NCI-H2171 treated with DMSO at 0.1 percent for 48 hours (cell line): ENCODE data around the gene GNB5.
"Not testable (repeated sequence)": the region's sequence is repeated elsewhere in the genome, so short reads cannot be mapped to it uniquely, and the experiment has no call there.

ENCODE experiments used
- DNase-seq: peaks from one replicate; lab custom pipeline; 2025; lab: John Stamatoyannopoulos, UW

The GNB5 gene

GRCh38 chr15:52191207-52191606 lies at the start of gene GNB5:
GNB5 (minus strand) TSS chr15:52191392; CDS start chr15:52184676, 6,716 bp downstream.
- peak; percentile 91 for DNase-seq

GRCh38 chr15:52240166-52240565 lies 49.0 kb upstream of the GNB5 start:
- DNase-seq: no peak

- not testable (repeated sequence) for DNase-seq
These were observed 47.9 kb upstream of the GNB5 start for GRCh38 chr15:52238989-52239525.

- DNase-seq: no peak
These were observed 47.0 kb upstream of the GNB5 start for GRCh38 chr15:52238149-52238548.

DNA sequence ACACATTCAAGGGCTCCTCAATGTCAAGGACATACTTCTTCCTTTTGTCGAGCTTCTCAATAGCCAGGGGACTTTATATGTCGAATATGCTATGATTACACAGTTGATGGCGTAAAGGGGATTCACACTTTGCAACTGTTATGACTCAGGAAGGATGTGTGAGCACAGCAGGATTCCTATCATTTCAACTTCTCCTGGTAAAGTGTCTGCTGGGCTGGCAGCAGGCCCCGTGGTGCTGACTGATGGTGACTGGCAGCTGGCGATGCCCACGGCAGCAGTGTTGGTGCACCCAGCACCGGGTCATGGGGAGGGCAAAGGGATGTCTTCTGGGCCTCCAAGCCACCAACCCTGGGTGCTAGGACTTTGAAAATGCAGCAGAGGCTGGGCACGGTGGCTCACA lies 44.8 kb upstream of the GNB5 start:
- no peak for DNase-seq

GRCh38 chr15:52234596-52235541 lies 43.7 kb upstream of the GNB5 start:
- DNase-seq: no peak

DNA sequence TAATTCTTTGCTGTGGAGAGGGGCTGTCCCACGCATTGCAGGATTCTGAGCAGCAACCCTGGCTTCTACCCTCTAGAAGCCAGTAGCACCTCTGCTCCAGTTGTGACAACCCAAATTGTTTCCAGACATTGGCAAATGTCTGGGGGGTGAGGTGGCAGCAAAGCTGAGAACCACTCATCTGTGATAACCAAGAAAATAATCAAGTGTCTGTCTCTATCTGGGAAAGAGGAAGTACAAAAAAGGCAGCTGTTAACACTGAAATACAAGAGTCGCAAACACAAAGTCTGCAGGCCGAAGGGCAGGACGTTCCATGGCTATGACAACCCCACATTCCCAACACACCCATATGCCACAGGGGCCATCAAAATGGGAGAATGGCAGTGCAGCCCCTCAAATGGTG lies 42.2 kb upstream of the GNB5 start:
- DNase-seq: no peak

DNA sequence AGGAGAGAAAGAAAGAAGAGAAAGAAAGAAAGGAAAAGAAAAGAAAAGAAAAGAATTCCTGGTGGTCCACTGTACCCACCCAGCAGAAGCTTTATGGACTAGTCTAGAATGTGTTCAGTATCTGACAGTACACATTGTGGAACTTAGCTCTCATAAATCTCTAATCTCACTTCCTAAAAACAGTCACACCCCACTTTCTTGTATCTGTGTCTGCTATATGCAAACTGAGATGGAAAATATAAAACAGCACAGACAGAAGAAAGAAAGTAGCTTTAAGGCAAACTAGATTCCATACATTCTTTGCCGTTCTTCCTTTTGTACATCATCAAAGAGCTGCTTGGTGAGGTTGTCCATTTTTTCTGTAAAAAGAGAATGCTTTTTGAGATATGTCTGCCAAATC lies 41.1 kb upstream of the GNB5 start:
- no peak for DNase-seq

- no peak for DNase-seq
These were observed 38.9 kb upstream of the GNB5 start for GRCh38 chr15:52230073-52230472.

DNA sequence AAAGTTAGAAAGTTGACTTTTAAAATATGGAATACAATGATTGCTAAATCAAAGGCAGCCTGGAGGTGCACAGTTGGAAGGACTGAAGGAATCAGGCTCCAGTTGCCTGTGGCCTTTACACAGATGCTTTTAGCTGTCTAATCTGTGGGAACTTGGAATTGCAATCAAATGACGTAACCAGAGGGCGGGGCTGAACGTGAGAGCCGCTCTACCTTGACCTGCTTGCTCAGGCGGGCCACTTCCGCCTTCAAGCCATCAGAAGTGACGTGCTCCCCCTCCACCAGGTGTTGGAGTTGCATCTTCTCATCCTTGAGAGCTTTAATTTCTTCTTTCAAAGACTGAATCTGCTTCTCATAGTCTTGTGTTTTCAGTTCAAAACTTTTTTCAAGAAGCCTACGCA lies 37.7 kb upstream of the GNB5 start:
- no peak for DNase-seq

- DNase-seq: peak; percentile 66
These were observed 36.3 kb upstream of the GNB5 start for GRCh38 chr15:52227456-52227855.

DNA sequence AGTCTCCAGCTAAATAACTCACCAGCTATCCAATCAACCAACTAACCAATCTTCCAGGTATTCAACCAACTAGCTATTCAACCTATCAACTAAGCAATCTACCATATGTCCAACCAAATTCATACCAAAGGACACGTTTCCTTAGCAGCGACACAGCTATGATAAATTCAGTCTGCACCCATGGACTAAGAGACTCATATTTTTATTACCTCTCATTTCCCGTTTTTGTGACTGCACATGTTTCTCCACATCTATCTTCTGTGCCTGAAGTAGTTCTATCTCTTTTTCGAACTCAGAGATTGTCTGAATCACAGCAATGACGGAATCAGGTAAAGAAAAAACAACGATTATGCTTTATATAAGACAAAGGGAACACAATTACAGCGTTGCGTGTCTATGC lies 34.0 kb upstream of the GNB5 start:
- DNase-seq: no peak

DNA sequence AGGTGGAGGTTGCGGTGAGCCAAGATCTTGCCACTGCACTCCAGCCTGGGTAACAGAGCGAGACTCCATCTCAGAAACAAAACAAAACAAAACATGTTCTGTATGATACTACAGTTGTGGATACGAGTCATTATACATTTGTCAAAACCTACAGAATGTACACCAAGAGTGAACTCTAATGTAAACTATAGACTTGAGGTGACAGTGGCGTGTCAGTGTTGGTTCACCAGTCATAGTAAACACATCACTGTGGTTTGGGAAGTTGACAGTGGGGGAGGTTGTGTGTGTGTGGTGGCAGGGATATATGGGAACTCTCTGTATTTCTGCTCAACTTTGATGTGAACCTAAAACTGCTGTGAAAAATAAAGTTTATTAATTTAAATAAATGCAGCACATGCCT lies 33.0 kb upstream of the GNB5 start:
- DNase-seq: no peak

DNA sequence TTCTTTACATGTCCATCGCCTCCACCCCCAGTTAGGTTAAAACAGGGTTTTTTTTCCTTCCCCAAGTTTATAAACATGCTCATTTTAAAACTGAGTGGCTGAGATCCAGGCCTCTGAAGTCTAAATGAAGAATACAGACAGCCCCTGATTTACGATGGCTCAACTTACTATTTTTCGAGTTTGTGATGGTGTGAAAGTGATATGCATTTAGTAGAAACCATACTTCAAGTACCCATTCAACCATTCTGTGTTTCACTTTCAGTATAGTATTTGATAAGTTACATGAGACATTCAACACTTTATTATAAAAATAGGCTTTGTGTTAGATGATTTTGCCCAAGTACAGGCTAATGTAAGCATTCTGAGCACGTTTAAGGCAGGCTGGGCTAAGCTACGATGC lies 30.5 kb upstream of the GNB5 start:
- no peak for DNase-seq

- DNase-seq: no peak
These were observed 29.9 kb upstream of the GNB5 start for GRCh38 chr15:52220937-52221660.

DNA sequence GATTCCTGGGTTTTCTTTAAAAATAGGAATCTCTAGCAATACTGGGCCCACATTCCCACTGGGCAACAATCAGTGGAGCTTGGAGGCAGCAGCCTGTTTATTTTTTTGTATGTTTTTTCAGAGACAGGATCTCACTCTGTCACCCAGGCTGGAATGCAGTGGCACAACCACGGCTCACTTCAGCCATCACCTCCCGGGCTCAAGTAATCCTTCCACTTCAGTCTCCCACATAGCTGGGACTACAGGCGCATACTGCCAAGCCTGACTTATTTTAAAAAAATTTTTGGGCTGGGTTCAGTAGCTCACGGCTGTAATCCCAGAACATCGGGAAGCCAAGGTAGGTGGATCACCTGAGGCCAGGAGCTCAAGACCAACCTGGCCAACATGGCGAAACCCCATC lies 29.1 kb upstream of the GNB5 start:
- no peak for DNase-seq

DNA sequence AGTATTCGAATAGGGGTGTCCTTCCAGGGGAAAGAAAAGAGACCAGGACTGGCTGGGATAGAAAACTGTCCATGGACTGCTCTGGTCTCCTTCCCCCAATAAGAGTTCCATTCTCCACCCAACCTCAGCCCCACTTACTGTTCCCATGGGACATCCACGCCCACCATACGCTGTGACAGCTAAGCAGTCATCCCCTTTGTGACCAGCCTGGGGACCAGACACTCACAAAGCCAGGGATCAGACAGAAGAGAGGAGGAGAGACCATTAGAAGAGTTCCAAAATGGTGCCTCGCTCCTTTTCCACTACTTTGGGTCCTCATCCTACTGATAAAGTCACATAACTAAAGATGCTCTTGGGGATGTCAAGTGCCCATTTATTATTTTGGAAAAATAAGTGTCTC lies 27.6 kb upstream of the GNB5 start:
- no peak for DNase-seq

GRCh38 chr15:52218371-52218770 lies 27.2 kb upstream of the GNB5 start:
- no peak for DNase-seq

- DNase-seq: no peak
These were observed 26.0 kb upstream of the GNB5 start for GRCh38 chr15:52217186-52217585.

GRCh38 chr15:52214553-52214952 lies 23.4 kb upstream of the GNB5 start:
- no peak for DNase-seq

DNA sequence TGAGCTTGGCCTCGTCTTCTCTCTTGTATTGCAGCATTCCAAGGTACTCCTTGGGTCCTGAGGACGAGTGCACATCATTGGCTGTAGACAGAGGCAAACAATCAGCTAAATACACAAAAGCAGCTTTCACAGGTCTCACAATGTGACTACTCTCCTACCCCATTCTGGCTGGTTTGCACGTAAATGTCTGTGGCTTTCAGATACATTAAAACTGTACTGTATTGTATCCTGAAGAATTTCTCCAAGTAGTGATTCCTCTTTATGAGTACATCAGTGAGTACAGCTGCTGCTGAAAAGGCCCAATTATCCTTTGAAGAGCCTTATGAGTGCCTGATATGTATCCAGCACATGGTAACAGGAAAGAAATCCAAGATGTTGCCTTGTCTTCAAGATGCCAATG lies 22.0 kb upstream of the GNB5 start:
- no peak for DNase-seq

GRCh38 chr15:52208306-52208946 lies 17.2 kb upstream of the GNB5 start:
- peak; percentile 28 for DNase-seq

DNA sequence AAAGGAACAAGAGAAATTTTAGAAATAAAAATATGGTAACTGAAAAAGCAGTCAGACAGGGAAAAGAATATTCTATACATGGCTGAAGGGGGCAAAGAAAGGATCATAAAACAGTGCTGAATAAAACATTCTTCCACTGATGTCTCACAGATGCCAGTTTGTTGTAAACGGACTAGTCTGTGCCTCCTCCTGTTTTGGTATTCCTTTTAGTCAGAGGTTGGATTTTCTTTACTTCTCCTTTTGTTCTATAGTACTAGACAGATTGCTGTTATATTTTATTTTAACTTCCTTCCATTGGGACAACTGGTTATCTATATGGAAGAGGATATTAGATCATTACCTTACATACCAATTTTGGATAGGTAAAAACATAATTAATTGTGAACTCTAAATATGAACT lies 16.0 kb upstream of the GNB5 start:
- no peak for DNase-seq
